GM12864 (cell line): Measurements from ENCODE around the gene CACNA1D.

Source experiments
- DNase-seq: peaks from one replicate; pipeline ENCODE4 v3.0.0-alpha.2; 2011; ENCODE audit warnings: low read depth
- H3K4me3 ChIP-seq: 2 replicates; pipeline ENCODE4 v1.5.1; 2011; ENCODE audit warnings: mild to moderate bottlenecking, low read depth, low read length, control low read depth
- CTCF ChIP-seq: IDR thresholded peaks from 2 replicates; pipeline ENCODE4 v1.5.1; 2011; ENCODE audit warnings: low read depth, mild to moderate bottlenecking, moderate library complexity, low read length, control low read depth, inconsistent platforms; ENCODE audit errors: missing control alignments

CACNA1D gene

GRCh38 chr3:53550005-53550620 lies 55.7 kb downstream of the CACNA1D start:
- no peak for TF ChIP-seq CTCF
- no peak for DNase-seq

GRCh38 chr3:53551324-53551723 lies 56.9 kb downstream of the CACNA1D start:
- no peak for DNase-seq
- no peak for TF ChIP-seq CTCF
- H3K4me3 ChIP-seq = no peak overlapping the region

More at GRCh38 chr3:53550005-53550620, 55.7 kb downstream of the CACNA1D start:
- H3K4me3 ChIP-seq = no peak overlapping the region

- H3K4me3 ChIP-seq = no peak overlapping the region
- no peak for TF ChIP-seq CTCF
- no peak for DNase-seq
Observed at GRCh38 chr3:53552730-53553129, 58.3 kb downstream of the CACNA1D start.

GRCh38 chr3:53553200-53553599 lies 58.8 kb downstream of the CACNA1D start:
- TF ChIP-seq CTCF = no peak
- no peak overlapping the region for H3K4me3 ChIP-seq
- DNase-seq = no peak

GRCh38 chr3:53554559-53555067 lies 60.2 kb downstream of the CACNA1D start:
- TF ChIP-seq CTCF = no peak
- DNase-seq = peak; percentile 49
- no peak overlapping the region for H3K4me3 ChIP-seq

- peak; percentile 53 for DNase-seq
- H3K4me3 ChIP-seq = no peak overlapping the region; the same call in 1 of the 2 replicates
- TF ChIP-seq CTCF = no peak
Observed at GRCh38 chr3:53555068-53555588, 60.7 kb downstream of the CACNA1D start.
